ENCODE measurements around the gene GAD1.

DNA sequence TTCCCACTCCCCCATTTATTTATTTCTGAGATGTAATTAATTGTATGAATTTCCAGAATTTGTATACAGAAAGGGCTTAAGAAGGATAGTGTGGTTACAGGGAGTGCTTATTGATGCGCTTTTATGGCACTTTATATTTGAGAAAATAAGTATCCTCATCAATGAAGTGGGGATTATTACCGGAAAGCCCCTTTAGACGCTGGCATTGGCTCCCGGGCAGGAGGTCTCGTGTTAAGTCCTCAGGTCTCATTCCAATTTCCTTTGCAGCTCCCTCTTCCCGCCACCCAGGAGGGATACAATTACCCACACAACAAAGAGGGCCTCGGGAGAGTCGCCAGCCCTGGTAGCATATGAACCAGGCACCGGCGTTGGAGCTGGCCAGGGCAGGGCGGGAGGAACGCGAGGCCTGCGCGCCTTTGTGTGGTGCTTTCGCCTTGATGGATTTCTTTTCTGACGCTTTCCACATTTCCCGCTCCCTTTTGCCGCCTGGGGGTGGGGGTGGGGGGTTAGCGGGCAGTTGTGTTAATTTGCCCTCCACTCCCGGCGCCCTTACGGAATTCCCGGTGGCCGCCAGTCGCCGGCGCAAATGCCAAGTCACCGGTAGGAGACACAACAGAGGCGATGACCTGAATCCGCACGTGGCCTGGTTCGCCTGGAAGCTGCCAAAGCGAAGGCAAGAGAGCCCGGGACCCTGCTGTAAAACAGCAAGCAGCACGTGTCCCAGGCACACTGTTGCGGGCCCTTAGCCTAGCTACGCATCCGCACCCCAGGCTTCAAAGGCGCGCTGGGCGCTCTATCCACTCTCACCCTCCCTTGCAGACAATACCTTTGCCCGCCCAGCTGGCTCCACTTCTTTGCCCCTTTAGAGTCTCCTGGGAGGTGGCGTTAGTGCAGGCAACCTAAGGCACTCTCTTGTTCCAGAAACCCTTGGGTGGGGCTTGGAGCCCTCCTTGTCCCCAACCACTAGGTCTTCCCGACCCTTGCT is 3.3 kb downstream of the GAD1 start:
- TF ChIP-seq, protein P1, sequence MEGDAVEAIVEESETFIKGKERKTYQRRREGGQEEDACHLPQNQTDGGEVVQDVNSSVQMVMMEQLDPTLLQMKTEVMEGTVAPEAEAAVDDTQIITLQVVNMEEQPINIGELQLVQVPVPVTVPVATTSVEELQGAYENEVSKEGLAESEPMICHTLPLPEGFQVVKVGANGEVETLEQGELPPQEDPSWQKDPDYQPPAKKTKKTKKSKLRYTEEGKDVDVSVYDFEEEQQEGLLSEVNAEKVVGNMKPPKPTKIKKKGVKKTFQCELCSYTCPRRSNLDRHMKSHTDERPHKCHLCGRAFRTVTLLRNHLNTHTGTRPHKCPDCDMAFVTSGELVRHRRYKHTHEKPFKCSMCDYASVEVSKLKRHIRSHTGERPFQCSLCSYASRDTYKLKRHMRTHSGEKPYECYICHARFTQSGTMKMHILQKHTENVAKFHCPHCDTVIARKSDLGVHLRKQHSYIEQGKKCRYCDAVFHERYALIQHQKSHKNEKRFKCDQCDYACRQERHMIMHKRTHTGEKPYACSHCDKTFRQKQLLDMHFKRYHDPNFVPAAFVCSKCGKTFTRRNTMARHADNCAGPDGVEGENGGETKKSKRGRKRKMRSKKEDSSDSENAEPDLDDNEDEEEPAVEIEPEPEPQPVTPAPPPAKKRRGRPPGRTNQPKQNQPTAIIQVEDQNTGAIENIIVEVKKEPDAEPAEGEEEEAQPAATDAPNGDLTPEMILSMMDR (IDR thresholded peaks at IDR 0.05): no peak
- TF ChIP-seq POLR2A (IDR thresholded peaks at IDR 0.05): no peak
